Endothelial cell of umbilical vein (primary cell): Measurements from ENCODE around the gene MAPKBP1. TPM values are rescaled to one million over a fixed set of nuclear protein-coding genes. Genes with fewer than 3 reads are reported as not detected.

ENCODE experiments used
- BruUV-seq: library from RNA; stranded (reverse); fragments of 400-500 nt; replicated peaks from 2 replicates; lab custom pipeline; 2021; lab: Mats Ljungman, UMichigan
- CTCF ChIA-PET: fragments of 300-600, 350-600 bp; sonication (Branson Sonifier 250); formaldehyde crosslinking; loops from one replicate; lab custom pipeline; 2021; ENCODE audit warnings: antibody characterized with exemption, inconsistent platforms; lab: Charles Lee
- POLR2A ChIA-PET: fragments of 300-600, 350-600 bp; sonication (Branson Sonifier 250); formaldehyde crosslinking; loops from one replicate; lab custom pipeline; 2021; ENCODE audit warnings: antibody characterized with exemption, inconsistent platforms; lab: Charles Lee
- DNase-seq: peaks from one replicate; pipeline ENCODE4 v3.0.0-alpha.2; 2011; ENCODE audit warnings: low read depth, low spot score
- FAIRE-seq: peaks from 2 replicates; lab custom pipeline; 2011; peaks lifted over from hg19 to GRCh38; lab: Jason Lieb, UNC
- H2AFZ ChIP-seq: 2 replicates; pipeline ENCODE4 v1.6.0; 2012; ENCODE audit warnings: low read depth, low read length, control low read depth, inconsistent platforms
- H3K27ac ChIP-seq: 2 replicates; pipeline ENCODE4 v1.5.1; 2011; ENCODE audit warnings: low read depth, mild to moderate bottlenecking, control low read depth, low read length, moderate library complexity; ENCODE audit not compliant: insufficient read depth
- H3K27me3 ChIP-seq, 2 experiments: 2 replicates each; pipeline versions ENCODE4 v1.6.0 to v1.6.1; 2011; ENCODE audit warnings: low read length in 2 of 2, mixed read lengths in 1 of 2; ENCODE audit not compliant: control insufficient read depth in 2 of 2, insufficient read depth in 2 of 2
- H3K36me3 ChIP-seq, 2 experiments: 2 replicates in 1 of 2; 3 replicates in 1 of 2; pipeline ENCODE4 v1.5.1; 2011; ENCODE audit warnings: low read length in 2 of 2, mild to moderate bottlenecking in 1 of 2, moderate library complexity in 1 of 2; ENCODE audit not compliant: control insufficient read depth in 2 of 2, insufficient read depth in 2 of 2; ENCODE audit errors: extremely low read depth in 1 of 2
- H3K4me1 ChIP-seq: 3 replicates; pipeline ENCODE4 v1.5.1; 2011; ENCODE audit warnings: mild to moderate bottlenecking, low read length; ENCODE audit not compliant: control insufficient read depth, insufficient read depth; ENCODE audit errors: extremely low read depth
- H3K4me2 ChIP-seq: 2 replicates; pipeline ENCODE4 v1.6.1; 2011; ENCODE audit warnings: low read length, control low read depth, mixed read lengths; ENCODE audit not compliant: insufficient read depth
- H3K4me3 ChIP-seq, 3 experiments: fragments of 200-600 bp in 1 of 3; sonication (generic), shearing (Covaris generic) in 1 of 3; replicated peaks in 1 of 3; 2 replicates each; pipeline ENCODE4 v1.5.1; 2011 to 2016; ENCODE audit warnings: control low read depth in 3 of 3, low read length in 3 of 3, mild to moderate bottlenecking in 2 of 3, inconsistent platforms in 1 of 3, low read depth in 1 of 3, moderate library complexity in 1 of 3; ENCODE audit not compliant: insufficient read depth in 1 of 3
- H3K79me2 ChIP-seq: 2 replicates; pipeline ENCODE4 v1.6.0; 2012; ENCODE audit warnings: low read length, inconsistent platforms; ENCODE audit not compliant: control insufficient read depth, insufficient read depth
- H3K9ac ChIP-seq: replicated peaks from 2 replicates; pipeline ENCODE3; 2011; ENCODE audit warnings: low read length, control low read depth; ENCODE audit not compliant: insufficient read depth; ENCODE audit errors: extremely low read depth
- H3K9me1 ChIP-seq: replicated peaks from 3 replicates; pipeline ENCODE4 v1.6.0; 2011; ENCODE audit warnings: mild to moderate bottlenecking, low read length; ENCODE audit not compliant: control insufficient read depth, insufficient read depth; ENCODE audit errors: extremely low read depth
- H3K9me3 ChIP-seq: replicated peaks from 2 replicates; pipeline ENCODE4 v1.5.1; 2012; ENCODE audit warnings: low read length, inconsistent platforms; ENCODE audit not compliant: control insufficient read depth, insufficient read depth
- H4K20me1 ChIP-seq: replicated peaks from 2 replicates; pipeline ENCODE3; 2011; ENCODE audit warnings: mild to moderate bottlenecking, low read length; ENCODE audit not compliant: control insufficient read depth, insufficient read depth; ENCODE audit errors: extremely low read depth
- EZH2 ChIP-seq: IDR thresholded peaks from 2 replicates; pipeline ENCODE4 v1.6.1; 2012; ENCODE audit warnings: borderline replicate concordance, low read depth, mild to moderate bottlenecking, moderate library complexity, low read length, inconsistent platforms; ENCODE audit not compliant: severe bottlenecking
- FOS ChIP-seq: IDR thresholded peaks from 2 replicates; pipeline ENCODE4 v1.6.1; 2011; ENCODE audit warnings: mild to moderate bottlenecking, low read length, moderate library complexity, borderline replicate concordance; ENCODE audit not compliant: insufficient read depth
- GATA2 ChIP-seq: IDR thresholded peaks from 2 replicates; pipeline ENCODE4 v1.7.0; 2011; ENCODE audit warnings: low read depth, mild to moderate bottlenecking, moderate library complexity, mixed read lengths, low read length; ENCODE audit not compliant: insufficient read length, insufficient read depth
- JUN ChIP-seq: IDR thresholded peaks from 2 replicates; pipeline ENCODE4 v1.6.1; 2011; ENCODE audit warnings: borderline replicate concordance, low read depth; ENCODE audit not compliant: insufficient read length, insufficient read depth
- MYC ChIP-seq: IDR thresholded peaks from one replicate; pipeline ENCODE4 v1.6.1; 2011; ENCODE audit warnings: mild to moderate bottlenecking, low read depth, low read length
- POLR2A ChIP-seq: IDR thresholded peaks from 2 replicates; pipeline ENCODE4 v1.6.1; 2012; ENCODE audit warnings: low read depth, mild to moderate bottlenecking, control low read depth, low read length
- POLR2AphosphoS5 ChIP-seq: IDR thresholded peaks from 2 replicates; pipeline ENCODE4 v1.6.1; 2012; ENCODE audit warnings: low read depth, mild to moderate bottlenecking, control low read depth, low read length, moderate library complexity; ENCODE audit not compliant: insufficient read depth
- dilution Hi-C: fragments of 300-500 bp; cut with MboI; formaldehyde crosslinking; loops from one replicate; pipeline ENCODE4 v1.15.0; 2019; ENCODE audit warnings: low sequenced_read_pairs; ENCODE audit not compliant: extremely low pct_ligation_motif_present
- intact Hi-C: fragments of 100-400 bp; cut with micrococcal nuclease; formaldehyde crosslinking; loops from one replicate; pipeline ENCODE4 v1.10.0; 2022
- polyA plus RNA-seq, 4 experiments: library from polyadenylated mRNA; depleted of rRNA in 3 of 4; stranded (reverse) in 3 of 4; unstranded in 1 of 4; fragments of >200 nt; gene quantifications; 2 replicates each; pipeline versions ENCODE4 v1.2.1 to v1.2.3, GENCODE V29; 2011 to 2012; ENCODE audit warnings: missing spikeins in 1 of 4
- total RNA-seq: library from RNA; stranded (reverse); gene quantifications from 2 replicates; pipeline ENCODE4 v1.2.3, GENCODE V29; 2021
- TF ChIP-seq, protein P1 (sequence below): IDR thresholded peaks from 2 replicates; pipeline ENCODE4 v1.6.1; 2011; ENCODE audit not compliant: insufficient read depth, insufficient read length
- TF ChIP-seq, protein P2 (sequence below), 2 donors: IDR thresholded peaks; 1 replicate in 1 of 2; 2 replicates in 1 of 2; pipeline ENCODE4 v1.5.1; 2011; ENCODE audit warnings: low read length in 2 of 2, mild to moderate bottlenecking in 2 of 2, moderate library complexity in 2 of 2, control low read depth in 1 of 2, inconsistent platforms in 1 of 2, low read depth in 1 of 2; ENCODE audit not compliant: insufficient read depth in 1 of 2; ENCODE audit errors: extremely low read depth in 1 of 2

The MAPKBP1 gene
- total and polyA plus RNA-seq, 2 donors (not counting 3 experiments of a cell fraction or from before 2014, with no cell fraction given): 12.3 to 55.8 TPM

DNA sequence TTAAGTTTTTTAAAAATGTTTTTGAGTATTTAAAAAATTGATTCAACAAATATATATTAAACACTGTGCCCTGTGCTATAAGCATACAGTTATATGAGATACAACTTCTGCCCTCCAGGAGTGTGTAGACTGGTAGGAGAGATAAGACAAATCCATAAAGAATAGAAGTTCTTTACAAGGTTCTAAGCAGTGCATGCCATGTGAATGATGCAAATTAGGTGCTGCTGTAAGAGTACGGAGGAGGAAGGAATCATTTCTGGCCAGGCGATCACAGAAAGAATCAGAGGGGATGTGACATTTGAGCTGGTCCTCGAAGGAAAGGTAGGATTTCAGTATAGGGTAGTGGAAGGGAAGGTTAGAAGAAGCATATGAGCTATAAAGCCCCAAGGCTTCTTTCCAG lies 14.0 kb downstream of the MAPKBP1 start:
- intact Hi-C loops: no loop called here
- CTCF ChIA-PET: interaction anchor here (1.2 to 10.8 kb wide), 5 partner anchors 9 to 185 kb away, joined by 3 to 219 read pairs (median 5); partner anchors contain the start of gene MAPKBP1
- FAIRE-seq: no peak

More for the DNA sequence above, 14.0 kb downstream of the MAPKBP1 start:
- Histone ChIP-seq H4K20me1 (no peaks in the 10 kb centered on the region), H3K4me2 (no peak overlapping the region), H3K27ac (no peak overlapping the region), H3K4me1 (peaks cover 44% of the 10 kb centered on the region), H3K9ac (no peak overlapping the region), H2AFZ (no peak overlapping the region), H3K9me1 (no peaks in the 10 kb centered on the region), H3K79me2 (peaks cover 72% of the 10 kb centered on the region), H3K9me3 (no peaks in the 10 kb centered on the region), H3K27me3 (no peaks in the 10 kb centered on the region), H3K4me3 (no peak overlapping the region), H3K36me3 (no peaks in the 10 kb centered on the region)
- POLR2A ChIA-PET: no interaction called here
- TF ChIP-seq, protein P1, sequence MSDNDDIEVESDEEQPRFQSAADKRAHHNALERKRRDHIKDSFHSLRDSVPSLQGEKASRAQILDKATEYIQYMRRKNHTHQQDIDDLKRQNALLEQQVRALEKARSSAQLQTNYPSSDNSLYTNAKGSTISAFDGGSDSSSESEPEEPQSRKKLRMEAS: no peak
- TF ChIP-seq, protein P2, sequence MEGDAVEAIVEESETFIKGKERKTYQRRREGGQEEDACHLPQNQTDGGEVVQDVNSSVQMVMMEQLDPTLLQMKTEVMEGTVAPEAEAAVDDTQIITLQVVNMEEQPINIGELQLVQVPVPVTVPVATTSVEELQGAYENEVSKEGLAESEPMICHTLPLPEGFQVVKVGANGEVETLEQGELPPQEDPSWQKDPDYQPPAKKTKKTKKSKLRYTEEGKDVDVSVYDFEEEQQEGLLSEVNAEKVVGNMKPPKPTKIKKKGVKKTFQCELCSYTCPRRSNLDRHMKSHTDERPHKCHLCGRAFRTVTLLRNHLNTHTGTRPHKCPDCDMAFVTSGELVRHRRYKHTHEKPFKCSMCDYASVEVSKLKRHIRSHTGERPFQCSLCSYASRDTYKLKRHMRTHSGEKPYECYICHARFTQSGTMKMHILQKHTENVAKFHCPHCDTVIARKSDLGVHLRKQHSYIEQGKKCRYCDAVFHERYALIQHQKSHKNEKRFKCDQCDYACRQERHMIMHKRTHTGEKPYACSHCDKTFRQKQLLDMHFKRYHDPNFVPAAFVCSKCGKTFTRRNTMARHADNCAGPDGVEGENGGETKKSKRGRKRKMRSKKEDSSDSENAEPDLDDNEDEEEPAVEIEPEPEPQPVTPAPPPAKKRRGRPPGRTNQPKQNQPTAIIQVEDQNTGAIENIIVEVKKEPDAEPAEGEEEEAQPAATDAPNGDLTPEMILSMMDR (IDR thresholded peaks at IDR 0.05; ENCODE audit: extremely low read depth in 1 of 2, insufficient read depth in 1 of 2, low read depth in 1 of 2, low read length in 2 of 2): no peak
- no peak for TF ChIP-seq EZH2
- TF ChIP-seq MYC: no peak
- TF ChIP-seq POLR2A: no peak
- TF ChIP-seq JUN: no peak
- TF ChIP-seq FOS: no peak
- TF ChIP-seq GATA2: no peak
- TF ChIP-seq POLR2AphosphoS5: no peak
- DNase-seq: no peak
- dilution Hi-C loops: no loop called here
- BruUV-seq: no TSS peak
